Ascending aorta (tissue), 2 donors: ENCODE results near the gene RFX8. TPM values are rescaled to one million over a fixed set of nuclear protein-coding genes. Genes with fewer than 3 reads are reported as not detected.

ENCODE experiments used
- DNase-seq, 2 donors: peaks; one replicate each; pipeline ENCODE4 v3.0.0-alpha.2; 2019; ENCODE audit warnings: low spot score in 2 of 2
- H3K27ac ChIP-seq, 2 donors: fragments of 200-600 bp; sonication (generic); one replicate each; pipeline ENCODE4 v1.5.1; 2016 to 2017; ENCODE audit warnings: mild to moderate bottlenecking in 1 of 2
- H3K27me3 ChIP-seq: fragments of 200-600 bp; sonication (generic); one replicate; pipeline ENCODE4 v1.5.1; 2017
- H3K36me3 ChIP-seq, 2 donors: fragments of 200-600 bp; sonication (generic); one replicate each; pipeline ENCODE4 v1.5.1; 2016
- H3K4me1 ChIP-seq, 2 donors: fragments of 200-600 bp; sonication (generic); one replicate each; pipeline ENCODE4 v1.5.1; 2016 to 2017; ENCODE audit warnings: mild to moderate bottlenecking in 1 of 2
- H3K4me3 ChIP-seq, 2 donors: fragments of 200-600 bp; sonication (generic); one replicate each; pipeline ENCODE4 v1.5.1; 2016 to 2017; ENCODE audit warnings: mild to moderate bottlenecking in 1 of 2
- H3K9me3 ChIP-seq, 2 donors: fragments of 200-600 bp; sonication (generic); one replicate each; pipeline ENCODE4 v1.5.1; 2016
- CTCF ChIP-seq, 3 experiments: fragments of 200-600 bp in 2 of 3; fragments of 450-650 bp in 1 of 3; sonication (generic) in 2 of 3; IDR thresholded peaks; one replicate each; pipeline ENCODE4 v1.5.1; 2016 to 2019; ENCODE audit warnings: antibody characterized with exemption in 3 of 3, mild to moderate bottlenecking in 1 of 3, moderate library complexity in 1 of 3
- intact Hi-C: fragments of 100-400 bp; cut with DNase I; formaldehyde crosslinking; loops from one replicate; pipeline ENCODE4 v1.15.1; 2023
- total RNA-seq: library from RNA; depleted of rRNA; stranded (reverse); fragments of >200 nt; gene quantifications from one replicate; pipeline ENCODE4 v1.1.0, GENCODE V29; 2016

RFX8 gene
- total RNA-seq, 1 donor from 2014 or later = not detected

- Histone ChIP-seq H3K4me3 (no peak overlapping the region), H3K27ac (no peak overlapping the region), H3K27me3 (no peaks in the 10 kb centered on the region), H3K36me3 (no peaks in the 10 kb centered on the region), H3K4me1 (no peaks in the 10 kb centered on the region), H3K9me3 (no peaks in the 10 kb centered on the region)
- intact Hi-C loops = no loop called here
- TF ChIP-seq CTCF (IDR thresholded peaks at IDR 0.05) = no peak
- DNase-seq = no peak
Observed at GRCh38 chr2:101500860-101501259, 25.9 kb upstream of the RFX8 start.

GRCh38 chr2:101500180-101500579 lies 25.3 kb upstream of the RFX8 start:
- Histone ChIP-seq H3K27ac (no peak overlapping the region), H3K36me3 (no peaks in the 10 kb centered on the region), H3K4me1 (no peaks in the 10 kb centered on the region), H3K4me3 (no peak overlapping the region), H3K27me3 (no peaks in the 10 kb centered on the region), H3K9me3 (no peaks in the 10 kb centered on the region)
- intact Hi-C loops = no loop called here
- TF ChIP-seq CTCF (IDR thresholded peaks at IDR 0.05) = no peak
- no peak for DNase-seq

GRCh38 chr2:101496279-101496678 lies 21.4 kb upstream of the RFX8 start:
- no peak overlapping the region for H3K27ac ChIP-seq
- intact Hi-C loops = no loop called here
- H3K27me3 ChIP-seq = no peaks in the 10 kb centered on the region
- no peak for TF ChIP-seq CTCF (IDR thresholded peaks at IDR 0.05)
- H3K36me3 ChIP-seq = no peaks in the 10 kb centered on the region
- no peaks in the 10 kb centered on the region for H3K4me1 ChIP-seq
- no peak for DNase-seq
- H3K4me3 ChIP-seq = no peak overlapping the region
- no peaks in the 10 kb centered on the region for H3K9me3 ChIP-seq

GRCh38 chr2:101492936-101493473 lies 18.1 kb upstream of the RFX8 start:
- H3K27me3 ChIP-seq = no peaks in the 10 kb centered on the region
- no peak overlapping the region for H3K27ac ChIP-seq
- no peaks in the 10 kb centered on the region for H3K4me1 ChIP-seq
- intact Hi-C loops = no loop called here
- DNase-seq = no peak
- H3K4me3 ChIP-seq = no peak overlapping the region
- H3K9me3 ChIP-seq = no peaks in the 10 kb centered on the region
- no peaks in the 10 kb centered on the region for H3K36me3 ChIP-seq
- no peak for TF ChIP-seq CTCF (IDR thresholded peaks at IDR 0.05)

GRCh38 chr2:101486994-101487393 lies 12.1 kb upstream of the RFX8 start:
- H3K27ac ChIP-seq = no peak overlapping the region
- intact Hi-C loops = no loop called here
- H3K4me3 ChIP-seq = no peak overlapping the region
- no peaks in the 10 kb centered on the region for H3K27me3 ChIP-seq
- no peaks in the 10 kb centered on the region for H3K4me1 ChIP-seq
- no peaks in the 10 kb centered on the region for H3K36me3 ChIP-seq
- H3K9me3 ChIP-seq = no peaks in the 10 kb centered on the region
- no peak for DNase-seq
- TF ChIP-seq CTCF (IDR thresholded peaks at IDR 0.05) = no peak

- no peak overlapping the region for H3K4me3 ChIP-seq
- no peak overlapping the region for H3K27ac ChIP-seq
- no peaks in the 10 kb centered on the region for H3K4me1 ChIP-seq
- H3K36me3 ChIP-seq = no peaks in the 10 kb centered on the region
- DNase-seq = no peak
- no peaks in the 10 kb centered on the region for H3K9me3 ChIP-seq
- intact Hi-C loops = no loop called here
- no peak for TF ChIP-seq CTCF (IDR thresholded peaks at IDR 0.05)
- H3K27me3 ChIP-seq = no peaks in the 10 kb centered on the region
Observed at GRCh38 chr2:101486258-101486701, 11.4 kb upstream of the RFX8 start.
